DOHH2 (cell line): ENCODE measurements around the gene ELAC2.
"Not testable (repeated sequence)": the region's sequence is repeated elsewhere in the genome, so short reads cannot be mapped to it uniquely, and the experiment has no call there.

Experiments
- H3F3A ChIP-seq: fragments of 200-600 bp; sonication (generic), shearing (Covaris generic); 2 replicates; pipeline ENCODE4 v1.6.0; 2016; ENCODE audit warnings: antibody characterized with exemption, mild to moderate bottlenecking; ENCODE audit not compliant: control insufficient read depth, insufficient read depth
- H3K27ac ChIP-seq: fragments of 200-600 bp; sonication (generic); 2 replicates; pipeline ENCODE4 v1.5.1; 2014; ENCODE audit warnings: low read depth, mild to moderate bottlenecking, low read length, moderate library complexity
- H3K27me3 ChIP-seq: fragments of 200-600 bp; sonication (generic); 2 replicates; pipeline ENCODE4 v1.6.1; 2014; ENCODE audit warnings: mild to moderate bottlenecking, low read length, mixed read lengths; ENCODE audit not compliant: control insufficient read depth
- H3K36me3 ChIP-seq: fragments of 200-600 bp; sonication (generic); 2 replicates; pipeline ENCODE4 v1.6.1; 2014; ENCODE audit warnings: mild to moderate bottlenecking, low read length, moderate library complexity, mixed read lengths; ENCODE audit not compliant: control insufficient read depth
- H3K4me1 ChIP-seq: fragments of 200-600 bp; sonication (generic); 2 replicates; pipeline ENCODE4 v1.6.1; 2014; ENCODE audit warnings: mild to moderate bottlenecking, low read length, mixed read lengths; ENCODE audit not compliant: control insufficient read depth
- H3K4me2 ChIP-seq: fragments of 200-600 bp; sonication (generic); 2 replicates; pipeline ENCODE4 v1.6.0; 2014; ENCODE audit warnings: mild to moderate bottlenecking, low read length, moderate library complexity
- H3K4me3 ChIP-seq: fragments of 200-600 bp; sonication (generic); 2 replicates; pipeline ENCODE4 v1.5.1; 2014; ENCODE audit warnings: mild to moderate bottlenecking, low read length, mixed read lengths
- H3K79me2 ChIP-seq: fragments of 200-600 bp; sonication (generic); 2 replicates; pipeline ENCODE4 v1.6.1; 2014; ENCODE audit warnings: mild to moderate bottlenecking, low read length, mixed read lengths; ENCODE audit not compliant: control insufficient read depth
- H3K9me2 ChIP-seq: fragments of 200-600 bp; sonication (generic); replicated peaks from 2 replicates; pipeline ENCODE4 v1.6.1; 2014; ENCODE audit warnings: mild to moderate bottlenecking, low read length, mixed read lengths; ENCODE audit not compliant: control insufficient read depth
- H3K9me3 ChIP-seq: fragments of 200-600 bp; sonication (generic); 2 replicates; pipeline ENCODE4 v1.6.1; 2014; ENCODE audit warnings: antibody characterized with exemption, low read length, mixed read lengths; ENCODE audit not compliant: control insufficient read depth, insufficient read depth
- H4K20me1 ChIP-seq: fragments of 200-600 bp; sonication (generic); 2 replicates; pipeline ENCODE4 v1.6.0; 2014; ENCODE audit warnings: low read depth, mild to moderate bottlenecking, antibody characterized with exemption, low read length, moderate library complexity; ENCODE audit not compliant: control insufficient read depth, insufficient read depth
- EZH2phosphoT487 ChIP-seq: fragments of 200-600 bp; sonication (generic); IDR thresholded peaks from 2 replicates; pipeline ENCODE4 v1.6.1; 2017; ENCODE audit warnings: borderline replicate concordance, mild to moderate bottlenecking, antibody characterized with exemption, low read length, moderate library complexity, mixed read lengths
- TF ChIP-seq, protein P1 (sequence below): fragments of 200-600 bp; sonication (generic); IDR thresholded peaks from one replicate; pipeline ENCODE4 v1.5.1; 2014; ENCODE audit warnings: antibody characterized with exemption, mild to moderate bottlenecking, low read depth, low read length; ENCODE audit not compliant: poor library complexity, severe bottlenecking

Gene ELAC2

GRCh38 chr17:12979826-12980500 lies 37.9 kb downstream of the ELAC2 start:
- Histone ChIP-seq H4K20me1 (no peaks in the 10 kb centered on the region), H3K4me3 (no peak overlapping the region), H3K9me2 (no peaks in the 10 kb centered on the region), H3K4me2 (no peak overlapping the region), H3K36me3 (no peaks in the 10 kb centered on the region), H3K4me1 (peaks cover 6% of the 10 kb centered on the region), H3K79me2 (no peaks in the 10 kb centered on the region), H3K27me3 (no peaks in the 10 kb centered on the region), H3K27ac (no peak overlapping the region), H3K9me3 (no peaks in the 10 kb centered on the region), H3F3A (no peaks in the 10 kb centered on the region)
- TF ChIP-seq, protein P1, sequence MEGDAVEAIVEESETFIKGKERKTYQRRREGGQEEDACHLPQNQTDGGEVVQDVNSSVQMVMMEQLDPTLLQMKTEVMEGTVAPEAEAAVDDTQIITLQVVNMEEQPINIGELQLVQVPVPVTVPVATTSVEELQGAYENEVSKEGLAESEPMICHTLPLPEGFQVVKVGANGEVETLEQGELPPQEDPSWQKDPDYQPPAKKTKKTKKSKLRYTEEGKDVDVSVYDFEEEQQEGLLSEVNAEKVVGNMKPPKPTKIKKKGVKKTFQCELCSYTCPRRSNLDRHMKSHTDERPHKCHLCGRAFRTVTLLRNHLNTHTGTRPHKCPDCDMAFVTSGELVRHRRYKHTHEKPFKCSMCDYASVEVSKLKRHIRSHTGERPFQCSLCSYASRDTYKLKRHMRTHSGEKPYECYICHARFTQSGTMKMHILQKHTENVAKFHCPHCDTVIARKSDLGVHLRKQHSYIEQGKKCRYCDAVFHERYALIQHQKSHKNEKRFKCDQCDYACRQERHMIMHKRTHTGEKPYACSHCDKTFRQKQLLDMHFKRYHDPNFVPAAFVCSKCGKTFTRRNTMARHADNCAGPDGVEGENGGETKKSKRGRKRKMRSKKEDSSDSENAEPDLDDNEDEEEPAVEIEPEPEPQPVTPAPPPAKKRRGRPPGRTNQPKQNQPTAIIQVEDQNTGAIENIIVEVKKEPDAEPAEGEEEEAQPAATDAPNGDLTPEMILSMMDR: no peak
- no peak for TF ChIP-seq EZH2phosphoT487

DNA sequence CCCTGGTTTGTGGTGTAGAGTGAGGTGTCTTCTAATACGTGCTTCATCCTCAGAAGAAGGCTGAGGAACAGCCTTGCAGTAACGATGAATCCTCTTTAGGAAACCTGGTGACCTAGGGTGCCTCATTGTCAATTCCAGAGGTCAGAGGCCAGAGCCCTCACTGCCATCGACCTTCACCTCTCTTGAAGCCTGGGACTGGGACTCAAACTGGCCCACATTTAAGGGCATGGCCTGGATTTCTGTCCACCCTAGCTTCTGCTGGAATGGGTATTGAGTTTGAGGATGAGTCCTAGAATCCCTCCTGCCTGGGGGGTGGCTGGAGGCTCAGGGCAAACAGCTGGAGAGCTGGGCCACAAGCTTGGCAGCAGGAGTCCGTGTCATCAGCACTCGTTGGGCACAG lies 38.6 kb downstream of the ELAC2 start:
- Histone ChIP-seq H3K36me3 (no peaks in the 10 kb centered on the region), H3K9me3 (no peaks in the 10 kb centered on the region), H3K27me3 (no peaks in the 10 kb centered on the region), H3K4me2 (no peak overlapping the region), H3K27ac (no peak overlapping the region), H3K79me2 (no peaks in the 10 kb centered on the region), H3K9me2 (no peaks in the 10 kb centered on the region), H4K20me1 (no peaks in the 10 kb centered on the region), H3F3A (no peaks in the 10 kb centered on the region), H3K4me3 (no peak overlapping the region), H3K4me1 (peaks cover 6% of the 10 kb centered on the region)
- TF ChIP-seq EZH2phosphoT487: no peak
- TF ChIP-seq, protein P1: no peak

- H4K20me1 ChIP-seq, H3K4me1 ChIP-seq, H3K27ac ChIP-seq, H3F3A ChIP-seq, H3K27me3 ChIP-seq, H3K36me3 ChIP-seq, H3K9me3 ChIP-seq, H3K4me2 ChIP-seq, H3K4me3 ChIP-seq, H3K79me2 ChIP-seq, H3K9me2 ChIP-seq: not testable (repeated sequence)
Measured at GRCh38 chr17:12978787-12979186, 39.0 kb downstream of the ELAC2 start.

GRCh38 chr17:12977008-12977751 lies 40.6 kb downstream of the ELAC2 start:
- Histone ChIP-seq H4K20me1 (no peaks in the 10 kb centered on the region), H3K9me2 (no peaks in the 10 kb centered on the region)

More at GRCh38 chr17:12977008-12977751, 40.6 kb downstream of the ELAC2 start:
- no peak overlapping the region for H3K4me3 ChIP-seq
- peaks cover under 1% of the 10 kb centered on the region for H3K4me1 ChIP-seq
- H3K4me2 ChIP-seq: no peak overlapping the region
- H3K36me3 ChIP-seq: no peaks in the 10 kb centered on the region
- no peaks in the 10 kb centered on the region for H3K79me2 ChIP-seq
- no peaks in the 10 kb centered on the region for H3F3A ChIP-seq
- H3K9me3 ChIP-seq: no peaks in the 10 kb centered on the region
- TF ChIP-seq, protein P1: no peak
- no peak for TF ChIP-seq EZH2phosphoT487
- no peaks in the 10 kb centered on the region for H3K27me3 ChIP-seq
- H3K27ac ChIP-seq: no peak overlapping the region
